ENCODE data around the gene RASA4B.

Gene RASA4B

DNA sequence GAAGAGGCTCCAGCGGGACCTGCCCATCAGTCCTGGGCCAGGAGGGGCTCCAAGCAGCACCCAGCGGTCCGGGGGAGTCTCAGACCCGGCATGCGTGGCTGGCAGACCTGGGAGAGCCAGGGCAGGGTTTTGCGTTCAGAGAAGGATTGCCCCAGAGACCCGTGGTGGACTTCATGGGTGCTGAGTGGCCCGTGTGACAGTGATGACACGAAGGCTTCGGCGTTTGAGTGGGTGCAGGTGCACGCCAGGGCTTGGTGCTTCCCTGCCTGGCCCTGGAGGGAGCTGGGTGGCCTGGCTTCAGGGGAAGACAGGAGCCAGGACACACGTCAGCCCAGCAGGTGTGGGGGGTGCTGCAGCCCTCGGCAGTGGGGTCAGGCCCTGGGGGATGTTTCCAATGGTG, 70.3 kb downstream of the RASA4B start:
- TF ChIP-seq, protein P1, sequence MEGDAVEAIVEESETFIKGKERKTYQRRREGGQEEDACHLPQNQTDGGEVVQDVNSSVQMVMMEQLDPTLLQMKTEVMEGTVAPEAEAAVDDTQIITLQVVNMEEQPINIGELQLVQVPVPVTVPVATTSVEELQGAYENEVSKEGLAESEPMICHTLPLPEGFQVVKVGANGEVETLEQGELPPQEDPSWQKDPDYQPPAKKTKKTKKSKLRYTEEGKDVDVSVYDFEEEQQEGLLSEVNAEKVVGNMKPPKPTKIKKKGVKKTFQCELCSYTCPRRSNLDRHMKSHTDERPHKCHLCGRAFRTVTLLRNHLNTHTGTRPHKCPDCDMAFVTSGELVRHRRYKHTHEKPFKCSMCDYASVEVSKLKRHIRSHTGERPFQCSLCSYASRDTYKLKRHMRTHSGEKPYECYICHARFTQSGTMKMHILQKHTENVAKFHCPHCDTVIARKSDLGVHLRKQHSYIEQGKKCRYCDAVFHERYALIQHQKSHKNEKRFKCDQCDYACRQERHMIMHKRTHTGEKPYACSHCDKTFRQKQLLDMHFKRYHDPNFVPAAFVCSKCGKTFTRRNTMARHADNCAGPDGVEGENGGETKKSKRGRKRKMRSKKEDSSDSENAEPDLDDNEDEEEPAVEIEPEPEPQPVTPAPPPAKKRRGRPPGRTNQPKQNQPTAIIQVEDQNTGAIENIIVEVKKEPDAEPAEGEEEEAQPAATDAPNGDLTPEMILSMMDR (IDR thresholded peaks at IDR 0.05; ENCODE audit: poor library complexity, severe bottlenecking), result no peak
- ATAC-seq (ENCODE audit: low read depth) (no peak), DNase-seq (ENCODE audit: low spot score) (no peak)
- Histone ChIP-seq H3K27me3 (ENCODE audit: insufficient read depth, poor library complexity, severe bottlenecking) (no peaks in the 10 kb centered on the region), H3K36me3 (ENCODE audit: low read depth) (no peaks in the 10 kb centered on the region), H3K9me3 (ENCODE audit: severe bottlenecking) (no peaks in the 10 kb centered on the region), H3K4me3 (ENCODE audit: severe bottlenecking) (no peak overlapping the region), H3K4me1 (ENCODE audit: insufficient read depth, poor library complexity, severe bottlenecking) (no peaks in the 10 kb centered on the region), H3K27ac (ENCODE audit: poor library complexity, severe bottlenecking) (no peak overlapping the region)

DNA sequence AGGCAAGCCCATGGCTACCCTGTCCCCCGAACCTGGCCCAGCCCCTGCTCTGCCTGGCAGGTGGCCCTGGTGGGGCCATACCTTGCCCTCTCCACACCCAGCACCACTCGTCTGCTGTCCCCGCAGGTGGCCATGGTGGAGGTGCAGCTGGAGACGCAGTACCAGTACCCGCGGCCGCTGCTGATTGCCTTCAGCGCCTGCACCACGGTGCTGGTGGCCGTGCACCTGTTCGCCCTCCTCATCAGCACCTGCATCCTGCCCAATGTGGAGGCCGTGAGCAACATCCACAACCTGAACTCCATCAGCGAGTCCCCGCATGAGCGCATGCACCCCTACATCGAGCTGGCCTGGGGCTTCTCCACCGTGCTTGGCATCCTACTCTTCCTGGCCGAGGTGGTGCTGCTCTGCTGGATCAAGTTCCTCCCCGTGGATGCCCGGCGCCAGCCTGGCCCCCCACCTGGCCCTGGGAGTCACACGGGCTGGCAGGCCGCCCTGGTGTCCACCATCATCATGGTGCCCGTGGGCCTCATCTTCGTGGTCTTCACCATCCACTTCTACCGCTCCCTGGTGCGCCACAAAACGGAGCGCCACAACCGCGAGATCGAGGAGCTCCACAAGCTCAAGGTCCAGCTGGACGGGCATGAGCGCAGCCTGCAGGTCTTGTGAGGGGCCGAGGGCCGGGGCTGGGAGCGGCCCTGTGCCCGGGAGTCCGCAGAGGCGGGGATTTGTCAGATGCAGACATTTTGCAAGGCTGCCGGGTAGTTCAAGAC, 71.0 kb downstream of the RASA4B start:
- H3K36me3 ChIP-seq (ENCODE audit: low read depth), result no peaks in the 10 kb centered on the region
- H3K4me3 ChIP-seq (ENCODE audit: severe bottlenecking), result no peak overlapping the region
- no peaks in the 10 kb centered on the region for H3K4me1 ChIP-seq (ENCODE audit: insufficient read depth, poor library complexity, severe bottlenecking)
- DNase-seq (ENCODE audit: low spot score), result no peak
- H3K27ac ChIP-seq (ENCODE audit: poor library complexity, severe bottlenecking), result no peak overlapping the region
- ATAC-seq (ENCODE audit: low read depth), result no peak
- H3K27me3 ChIP-seq (ENCODE audit: insufficient read depth, poor library complexity, severe bottlenecking), result no peaks in the 10 kb centered on the region
- no peaks in the 10 kb centered on the region for H3K9me3 ChIP-seq (ENCODE audit: severe bottlenecking)
- TF ChIP-seq, protein P1 (IDR thresholded peaks at IDR 0.05; ENCODE audit: poor library complexity, severe bottlenecking), result no peak

DNA sequence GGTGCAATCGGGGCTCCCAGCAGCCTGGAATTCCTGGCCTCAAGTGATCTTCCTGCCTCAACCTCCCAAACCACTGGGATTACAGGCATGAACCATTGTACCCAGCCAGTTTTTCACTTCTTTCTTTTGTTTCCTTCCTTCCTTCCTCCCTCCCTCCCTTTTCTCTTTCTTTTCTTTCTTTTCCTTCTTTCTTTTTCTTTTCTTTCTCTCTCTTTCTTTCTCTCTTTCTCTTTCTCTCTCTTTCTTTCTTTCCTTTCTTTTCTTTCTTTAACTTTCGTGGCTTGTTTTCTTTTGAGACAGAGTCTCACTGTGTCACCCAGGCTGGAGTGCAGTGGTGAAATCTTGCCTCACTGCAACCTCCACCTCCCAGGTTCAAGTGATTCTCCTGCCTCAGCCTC, 71.9 kb downstream of the RASA4B start:
- TF ChIP-seq, protein P1 (IDR thresholded peaks at IDR 0.05; ENCODE audit: poor library complexity, severe bottlenecking), result no peak
- H3K9me3 ChIP-seq (ENCODE audit: severe bottlenecking), result no peaks in the 10 kb centered on the region
- ATAC-seq (ENCODE audit: low read depth) (no peak), DNase-seq (ENCODE audit: low spot score) (no peak)
- H3K36me3 ChIP-seq (ENCODE audit: low read depth), result no peaks in the 10 kb centered on the region
- H3K4me3 ChIP-seq (ENCODE audit: severe bottlenecking), result no peak overlapping the region
- no peak overlapping the region for H3K27ac ChIP-seq (ENCODE audit: poor library complexity, severe bottlenecking)
- no peaks in the 10 kb centered on the region for H3K4me1 ChIP-seq (ENCODE audit: insufficient read depth, poor library complexity, severe bottlenecking)
- no peaks in the 10 kb centered on the region for H3K27me3 ChIP-seq (ENCODE audit: insufficient read depth, poor library complexity, severe bottlenecking)

DNA sequence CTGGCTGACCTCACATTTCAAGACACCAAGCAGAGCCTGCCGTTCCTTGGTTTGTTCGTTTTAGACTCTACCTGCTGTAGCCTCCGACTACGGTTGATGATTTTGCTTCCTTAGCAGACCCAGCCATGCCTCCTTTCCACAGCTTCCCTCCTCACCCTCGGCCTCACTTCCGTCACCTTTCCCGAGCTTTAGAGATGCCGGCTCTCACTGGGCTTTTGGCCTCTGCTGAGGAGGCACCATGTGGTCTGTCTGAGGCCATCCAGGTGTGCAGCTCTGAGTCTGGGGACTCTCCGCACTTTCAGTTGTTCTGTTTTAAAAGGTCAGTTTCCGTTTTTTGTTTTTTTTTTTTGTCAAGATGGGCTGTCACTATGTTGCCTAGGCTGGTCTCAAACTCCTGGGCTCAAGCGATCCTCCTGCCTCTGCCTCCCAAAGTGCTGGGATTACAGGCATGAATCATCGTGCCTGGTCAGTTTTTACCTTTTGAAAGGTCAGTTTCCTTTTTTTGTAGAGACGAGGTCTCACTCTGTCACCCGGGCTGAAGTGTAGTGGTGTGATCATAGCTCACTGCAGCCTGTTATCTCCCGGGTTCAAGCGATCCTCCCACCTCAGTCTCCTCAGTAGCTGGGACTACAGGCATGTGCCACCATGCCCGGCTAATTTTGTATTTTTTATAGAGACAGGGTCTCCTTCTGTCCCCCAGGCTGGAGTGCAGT, 72.5 kb downstream of the RASA4B start:
- ATAC-seq (ENCODE audit: low read depth) (no peak), DNase-seq (ENCODE audit: low spot score) (no peak)
- H3K27me3 ChIP-seq (ENCODE audit: insufficient read depth, poor library complexity, severe bottlenecking), result no peaks in the 10 kb centered on the region
- H3K4me3 ChIP-seq (ENCODE audit: severe bottlenecking), result no peak overlapping the region
- H3K4me1 ChIP-seq (ENCODE audit: insufficient read depth, poor library complexity, severe bottlenecking), result peaks cover 5% of the 10 kb centered on the region
- H3K36me3 ChIP-seq (ENCODE audit: low read depth), result no peaks in the 10 kb centered on the region
- no peaks in the 10 kb centered on the region for H3K9me3 ChIP-seq (ENCODE audit: severe bottlenecking)
- H3K27ac ChIP-seq (ENCODE audit: poor library complexity, severe bottlenecking), result no peak overlapping the region
- TF ChIP-seq, protein P1 (IDR thresholded peaks at IDR 0.05; ENCODE audit: poor library complexity, severe bottlenecking), result no peak
